Activated CD4-positive, alpha-beta memory T cell treated with anti-CD3 and anti-CD28 coated beads for 36 hours (primary cell): ENCODE measurements around the gene SSBP4. TPM values are rescaled to one million over a fixed set of nuclear protein-coding genes. Genes with fewer than 3 reads are reported as not detected.

Experiments used
- CTCF ChIA-PET: fragments of 350-600 bp; sonication (Branson Sonifier 250); formaldehyde crosslinking; loops from one replicate; lab custom pipeline; 2021; ENCODE audit warnings: antibody characterized with exemption, inconsistent platforms; lab: Charles Lee
- POLR2A ChIA-PET: fragments of 350-600 bp; sonication (Branson Sonifier 250); formaldehyde crosslinking; loops from one replicate; lab custom pipeline; 2021; ENCODE audit warnings: antibody characterized with exemption; lab: Charles Lee
- DNase-seq: peaks from one replicate; pipeline ENCODE4 v3.0.0-alpha.2; 2020
- H3K27ac Mint-ChIP-seq: one replicate; pipeline ENCODE4 v1.8.0; 2021; ENCODE audit warnings: mixed read lengths
- H3K27me3 Mint-ChIP-seq: one replicate; pipeline ENCODE4 v1.8.0; 2021; ENCODE audit warnings: mixed read lengths
- H3K36me3 Mint-ChIP-seq: one replicate; pipeline ENCODE4 v1.8.0; 2021; ENCODE audit warnings: mixed read lengths
- H3K4me1 Mint-ChIP-seq: one replicate; pipeline ENCODE4 v1.8.0; 2021; ENCODE audit warnings: low read depth, mixed read lengths
- H3K4me3 Mint-ChIP-seq: one replicate; pipeline ENCODE4 v1.8.0; 2021; ENCODE audit warnings: mild to moderate bottlenecking, mixed read lengths
- H3K9me3 Mint-ChIP-seq: one replicate; pipeline ENCODE4 v1.8.0; 2021; ENCODE audit warnings: mixed read lengths
- intact Hi-C: fragments of 100-400 bp; cut with micrococcal nuclease; formaldehyde crosslinking; loops from one replicate; pipeline ENCODE4 v1.15.1; 2023
- total RNA-seq, 2 experiments: library from RNA; stranded (reverse); gene quantifications; one replicate each; pipeline ENCODE4 v1.2.3, GENCODE V29; 2021

The SSBP4 gene
- total RNA-seq, 2 experiments from 2014 or later, result 97.9 to 102 TPM

- peak overlapping the region; percentile 87 for H3K27ac Mint-ChIP-seq
- H3K4me1 Mint-ChIP-seq, result peaks cover 62% of the 10 kb centered on the region
- CTCF ChIA-PET, result interaction anchor here (3.2 kb wide), 1 partner anchor 35 kb away, joined by 14 read pairs; no protein-coding TSS in a partner anchor
- DNase-seq, result no peak
- H3K27me3 Mint-ChIP-seq, result peaks cover 3% of the 10 kb centered on the region
- POLR2A ChIA-PET, result interaction anchor here (1.5 kb wide), 1 partner anchor 8 kb away, joined by 4 read pairs; no protein-coding TSS in a partner anchor
- no peaks in the 10 kb centered on the region for H3K9me3 Mint-ChIP-seq
- H3K36me3 Mint-ChIP-seq, result peaks cover 1% of the 10 kb centered on the region
- no peak overlapping the region for H3K4me3 Mint-ChIP-seq
- intact Hi-C loops, result no loop called here
Measured at GRCh38 chr19:18423258-18424020, 4.2 kb downstream of the SSBP4 start.

- no peak for DNase-seq
- POLR2A ChIA-PET, result no interaction called here
- Mint-ChIP-seq H3K4me3 (no peak overlapping the region), H3K4me1 (peaks cover 56% of the 10 kb centered on the region), H3K27me3 (no peaks in the 10 kb centered on the region), H3K9me3 (no peaks in the 10 kb centered on the region), H3K36me3 (peaks cover 1% of the 10 kb centered on the region), H3K27ac (peak overlapping the region; percentile 23)
- intact Hi-C loops, result no loop called here
- CTCF ChIA-PET, result no interaction called here
Measured at GRCh38 chr19:18424122-18424889, 5.1 kb downstream of the SSBP4 start.

- POLR2A ChIA-PET, result no interaction called here
- Mint-ChIP-seq H3K27ac (peak overlapping the region; percentile 20), H3K9me3 (no peaks in the 10 kb centered on the region), H3K27me3 (no peaks in the 10 kb centered on the region), H3K4me1 (peaks cover 61% of the 10 kb centered on the region), H3K36me3 (peaks cover 1% of the 10 kb centered on the region), H3K4me3 (no peak overlapping the region)
- CTCF ChIA-PET, result interaction anchor here (0.9 kb wide), 1 partner anchor 15 kb away, joined by 3 read pairs; no protein-coding TSS in a partner anchor
- DNase-seq, result no peak
- intact Hi-C loops, result no loop called here
Measured at GRCh38 chr19:18424890-18425514, 5.8 kb downstream of the SSBP4 start.

GRCh38 chr19:18425515-18426415 lies 6.6 kb downstream of the SSBP4 start:
- peaks cover 58% of the 10 kb centered on the region for H3K4me1 Mint-ChIP-seq
- no peaks in the 10 kb centered on the region for H3K9me3 Mint-ChIP-seq
- H3K4me3 Mint-ChIP-seq, result no peak overlapping the region
- DNase-seq, result no peak
- intact Hi-C loops, result no loop called here
- no peaks in the 10 kb centered on the region for H3K27me3 Mint-ChIP-seq
- CTCF ChIA-PET, result interaction anchor here (0.9 kb wide), 1 partner anchor 14 kb away, joined by 3 read pairs; no protein-coding TSS in a partner anchor
- POLR2A ChIA-PET, result no interaction called here
- H3K27ac Mint-ChIP-seq, result no peak overlapping the region
- peaks cover 3% of the 10 kb centered on the region for H3K36me3 Mint-ChIP-seq

- POLR2A ChIA-PET, result no interaction called here
- CTCF ChIA-PET, result no interaction called here
- H3K36me3 Mint-ChIP-seq, result peaks cover 3% of the 10 kb centered on the region
- H3K4me1 Mint-ChIP-seq, result peaks cover 51% of the 10 kb centered on the region
- H3K27me3 Mint-ChIP-seq, result no peaks in the 10 kb centered on the region
- no peak for DNase-seq
- no peak overlapping the region for H3K4me3 Mint-ChIP-seq
- intact Hi-C loops, result no loop called here
- no peaks in the 10 kb centered on the region for H3K9me3 Mint-ChIP-seq
- H3K27ac Mint-ChIP-seq, result no peak overlapping the region
Measured at GRCh38 chr19:18426416-18426767, 7.2 kb downstream of the SSBP4 start.

- Mint-ChIP-seq H3K36me3 (peaks cover 2% of the 10 kb centered on the region), H3K27ac (no peak overlapping the region), H3K4me1 (peaks cover 48% of the 10 kb centered on the region), H3K27me3 (no peaks in the 10 kb centered on the region), H3K4me3 (no peak overlapping the region), H3K9me3 (no peaks in the 10 kb centered on the region)
- intact Hi-C loops, result no loop called here
- DNase-seq, result no peak
- POLR2A ChIA-PET, result no interaction called here
- CTCF ChIA-PET, result no interaction called here
Measured at GRCh38 chr19:18427080-18427742, 8.0 kb downstream of the SSBP4 start.

- peaks cover 44% of the 10 kb centered on the region for H3K4me1 Mint-ChIP-seq
- POLR2A ChIA-PET, result interaction anchor here (1.5 kb wide), 1 partner anchor 12 kb away, joined by 3 read pairs; no protein-coding TSS in a partner anchor
- H3K36me3 Mint-ChIP-seq, result peaks cover 2% of the 10 kb centered on the region
- CTCF ChIA-PET, result interaction anchor here (1.7 kb wide), 1 partner anchor 9 kb away, joined by 6 read pairs; the partner anchor contains the start of gene SSBP4
- H3K9me3 Mint-ChIP-seq, result no peaks in the 10 kb centered on the region
- H3K4me3 Mint-ChIP-seq, result no peak overlapping the region
- intact Hi-C loops, result no loop called here
- H3K27me3 Mint-ChIP-seq, result no peaks in the 10 kb centered on the region
- DNase-seq, result no peak
- no peak overlapping the region for H3K27ac Mint-ChIP-seq
Measured at GRCh38 chr19:18427743-18428113, 8.5 kb downstream of the SSBP4 start.

- H3K4me3 Mint-ChIP-seq, result no peak overlapping the region
- H3K27me3 Mint-ChIP-seq, result no peaks in the 10 kb centered on the region
- ChIA-PET CTCF (interaction anchor here (0.7 to 1.7 kb wide), 3 partner anchors 9 to 42 kb away, joined by 3 to 6 read pairs (median 4); partner anchors contain the start of gene SSBP4), POLR2A (interaction anchor here (1.1 to 1.5 kb wide), 2 partner anchors 10 to 11 kb away, joined by 3 to 4 read pairs; partner anchors contain the start of gene SSBP4)
- H3K27ac Mint-ChIP-seq, result no peak overlapping the region
- no peak for DNase-seq
- peaks cover 2% of the 10 kb centered on the region for H3K36me3 Mint-ChIP-seq
- H3K4me1 Mint-ChIP-seq, result peaks cover 39% of the 10 kb centered on the region
- no peaks in the 10 kb centered on the region for H3K9me3 Mint-ChIP-seq
- intact Hi-C loops, result no loop called here
Measured at GRCh38 chr19:18428173-18428786, 9.1 kb downstream of the SSBP4 start.

GRCh38 chr19:18428787-18429674 lies 9.8 kb downstream of the SSBP4 start:
- H3K4me3 Mint-ChIP-seq, result no peak overlapping the region
- H3K36me3 Mint-ChIP-seq, result peaks cover 2% of the 10 kb centered on the region
- ChIA-PET POLR2A (interaction anchor here (1.1 to 1.5 kb wide), 2 partner anchors 10 kb away, joined by 3 to 4 read pairs; partner anchors contain the start of gene SSBP4), CTCF (interaction anchor here (0.7 to 1.7 kb wide), 3 partner anchors 10 to 41 kb away, joined by 3 to 6 read pairs (median 4); partner anchors contain the start of gene SSBP4)
- peak; percentile 87 for DNase-seq
- H3K9me3 Mint-ChIP-seq, result no peaks in the 10 kb centered on the region
- H3K27me3 Mint-ChIP-seq, result no peaks in the 10 kb centered on the region
- intact Hi-C loops, result no loop called here
- no peak overlapping the region for H3K27ac Mint-ChIP-seq
- peaks cover 31% of the 10 kb centered on the region for H3K4me1 Mint-ChIP-seq
